Stimulated activated CD4-positive, alpha-beta T cell treated with anti-CD3 and anti-CD28 coated beads, Interleukin-12 subunit alpha, Interleukin-12 subunit beta, amount 100 ng/mL, for 48 hours (primary cell): Measurements from ENCODE around the gene TUBB3.
A peak's percentile ranks its signal among the peaks of the same experiment; 100 is the strongest.
"Not testable (repeated sequence)": the region's sequence is repeated elsewhere in the genome, so short reads cannot be mapped to it uniquely, and the experiment has no call there.

ENCODE experiments used
- DNase-seq, 3 donors: peaks; one replicate each; pipeline ENCODE4 v3.0.0-alpha.2; 2020; ENCODE audit warnings: low read depth in 2 of 3, low spot score in 1 of 3

The TUBB3 gene

GRCh38 chr16:89900885-89901284, 22.3 kb upstream of the TUBB3 start:
- no peak for DNase-seq

DNA sequence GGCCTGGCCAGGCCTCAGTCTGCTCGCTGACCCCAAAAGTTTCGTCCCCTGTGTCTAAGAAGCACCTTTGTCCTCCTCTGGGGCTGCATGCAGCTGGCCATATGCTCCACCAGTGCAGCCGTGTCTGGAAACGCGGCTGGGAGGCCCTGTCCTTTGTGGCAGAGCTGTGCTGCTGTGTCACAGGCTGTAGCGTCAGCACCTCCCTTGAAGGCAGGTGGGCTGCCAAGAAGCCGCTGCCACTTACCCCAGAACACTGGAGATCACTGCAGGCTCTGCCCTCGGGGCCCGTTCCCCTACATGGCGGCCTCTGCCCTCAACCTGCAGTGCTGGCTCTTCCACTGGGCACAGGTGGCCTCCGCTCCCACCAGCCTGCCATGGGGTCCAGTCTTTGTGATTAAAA, 20.2 kb upstream of the TUBB3 start:
- DNase-seq = no peak

DNA sequence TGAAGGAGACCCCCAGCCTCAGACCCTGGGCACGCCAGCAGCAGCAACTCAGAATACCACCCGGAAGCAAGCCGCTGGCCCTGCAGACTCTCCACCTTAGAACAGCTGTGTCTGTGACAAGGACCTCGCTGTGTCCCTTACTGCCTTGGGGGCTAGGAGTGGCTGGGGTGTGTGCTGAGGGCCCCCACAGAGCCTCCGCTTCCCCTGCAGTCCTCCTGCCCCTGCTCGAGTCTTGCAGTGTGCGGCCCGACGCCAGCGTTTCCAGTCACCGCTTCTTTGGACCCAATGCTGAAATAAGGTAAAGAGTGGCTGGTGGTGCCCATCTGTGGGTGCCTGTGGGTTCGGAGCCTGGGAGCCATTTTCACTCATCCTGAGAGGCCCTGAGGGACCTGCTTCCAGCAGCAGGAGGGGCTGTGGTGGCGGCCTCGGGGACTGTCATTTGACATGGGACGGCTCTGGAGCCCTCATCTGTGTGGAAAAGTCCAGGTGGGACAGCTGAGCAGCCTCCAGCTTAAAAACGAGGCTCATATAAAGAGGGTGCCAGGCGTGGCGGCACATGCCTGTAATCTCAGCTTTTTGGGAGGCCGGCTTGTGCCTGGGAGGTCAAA, 19.1 kb upstream of the TUBB3 start:
- DNase-seq = no peak

DNA sequence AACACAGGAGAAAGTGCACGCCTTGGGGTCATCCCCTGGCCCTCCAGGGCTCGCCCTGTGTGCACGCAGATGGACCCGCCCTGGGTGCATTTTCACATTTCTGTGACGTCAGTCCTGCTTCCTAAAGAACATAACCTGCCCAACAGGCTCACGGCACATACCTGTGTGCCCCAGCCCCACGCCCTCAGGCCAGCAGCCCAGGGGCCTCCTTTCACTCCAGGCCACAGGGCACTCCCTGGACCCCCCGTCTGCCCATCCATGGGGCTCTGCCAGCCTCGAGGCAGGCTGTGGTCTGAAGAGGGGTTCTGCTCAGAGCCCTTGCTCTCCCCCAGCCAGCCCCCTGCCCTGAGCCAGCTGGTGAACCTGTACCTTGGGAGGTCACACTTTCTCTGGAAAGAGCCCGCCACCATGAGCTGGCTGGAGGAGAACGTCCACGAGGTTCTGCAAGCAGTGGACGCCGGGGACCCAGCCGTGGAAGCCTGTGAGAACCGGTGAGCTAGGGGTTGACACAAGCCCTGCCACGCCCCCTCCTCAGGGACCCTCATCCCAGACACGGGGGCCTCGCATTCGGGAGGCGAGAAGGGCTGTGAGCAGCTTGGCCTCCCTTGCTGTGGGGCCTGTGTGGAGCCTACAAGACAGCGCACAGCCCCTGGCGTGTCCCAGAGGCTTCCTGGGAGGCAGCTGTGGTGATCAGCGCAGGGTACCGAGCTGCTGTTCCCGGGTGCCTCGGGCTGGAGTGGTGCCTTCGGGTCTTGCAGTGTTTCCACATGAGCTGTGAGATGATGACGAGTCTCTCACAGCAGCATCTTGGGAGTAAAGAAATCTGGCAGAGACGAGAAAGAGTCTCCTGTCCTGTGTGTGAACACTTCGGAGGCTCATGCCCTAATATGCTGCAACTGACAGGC, 18.3 kb upstream of the TUBB3 start:
- no peak for DNase-seq

GRCh38 chr16:89905511-89906139, 17.5 kb upstream of the TUBB3 start:
- DNase-seq = no peak

GRCh38 chr16:89906140-89907025, 16.8 kb upstream of the TUBB3 start:
- DNase-seq = no peak

GRCh38 chr16:89907055-89907814, 15.9 kb upstream of the TUBB3 start:
- no peak for DNase-seq

DNA sequence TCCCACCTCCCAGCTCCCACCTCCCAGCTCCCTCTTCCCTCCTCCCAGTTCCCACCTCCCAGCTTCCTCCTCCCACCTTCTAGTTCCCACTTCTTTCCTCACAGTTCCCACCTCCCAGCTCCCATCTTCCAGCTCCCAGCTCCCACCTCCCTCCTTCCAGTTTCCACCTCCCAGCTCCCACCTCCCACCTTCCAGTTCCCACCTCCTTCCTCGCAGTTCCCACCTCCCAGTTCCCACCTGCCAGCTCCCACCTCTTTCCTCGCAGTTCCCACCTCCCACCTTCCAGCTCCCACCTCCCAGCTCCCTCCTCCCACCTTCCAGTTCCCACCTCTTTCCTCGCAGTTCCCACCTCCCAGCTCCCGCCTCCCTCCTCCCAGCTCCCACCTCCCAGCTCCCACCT, 14.9 kb upstream of the TUBB3 start:
- DNase-seq = no peak

- peak; percentile 46 to 59 (median 55) for DNase-seq
Measured at GRCh38 chr16:89909777-89910716, 13.1 kb upstream of the TUBB3 start.

- DNase-seq = no peak
Measured at GRCh38 chr16:89910717-89911354, 12.3 kb upstream of the TUBB3 start.

DNA sequence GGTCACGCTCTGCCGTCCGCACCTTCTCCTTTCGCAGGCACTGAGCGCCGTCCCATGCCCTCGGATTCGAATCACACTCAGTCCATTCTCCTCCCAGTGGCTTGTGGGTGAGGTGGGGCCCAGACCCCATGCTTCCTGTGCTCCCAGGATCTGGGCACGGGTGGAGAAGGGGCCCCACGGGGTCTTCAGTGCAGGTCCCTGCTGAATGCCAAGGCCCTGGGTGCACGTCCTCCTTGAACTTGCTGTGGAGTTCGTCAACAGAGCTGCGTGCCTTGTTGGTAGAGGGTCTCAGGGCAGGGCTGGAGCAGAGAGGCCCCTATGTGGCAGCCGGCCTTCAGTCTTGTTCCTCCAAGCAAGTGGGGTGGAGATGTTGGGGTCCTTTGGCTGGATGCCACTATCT, 11.8 kb upstream of the TUBB3 start:
- no peak for DNase-seq

DNA sequence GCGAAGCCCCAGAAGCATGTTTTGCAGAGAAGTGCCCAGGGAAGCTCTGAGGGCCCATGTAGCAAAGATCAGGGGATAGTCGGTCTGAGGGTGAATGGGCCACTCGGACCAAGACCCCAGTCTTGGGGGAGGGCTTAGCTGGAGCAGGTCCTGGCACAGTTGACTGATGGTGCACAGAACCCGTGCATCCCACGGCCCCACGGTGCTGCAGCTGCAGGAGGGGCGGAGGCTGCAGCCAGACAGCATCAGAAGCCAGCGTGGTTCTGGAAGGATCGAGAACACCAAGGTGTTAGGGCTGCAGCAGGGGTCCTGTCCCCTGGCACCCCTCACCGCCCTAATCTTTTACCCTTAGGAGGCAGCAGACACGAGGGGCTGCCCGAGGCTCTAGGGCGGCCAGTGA, 11.0 kb upstream of the TUBB3 start:
- no peak for DNase-seq

DNA sequence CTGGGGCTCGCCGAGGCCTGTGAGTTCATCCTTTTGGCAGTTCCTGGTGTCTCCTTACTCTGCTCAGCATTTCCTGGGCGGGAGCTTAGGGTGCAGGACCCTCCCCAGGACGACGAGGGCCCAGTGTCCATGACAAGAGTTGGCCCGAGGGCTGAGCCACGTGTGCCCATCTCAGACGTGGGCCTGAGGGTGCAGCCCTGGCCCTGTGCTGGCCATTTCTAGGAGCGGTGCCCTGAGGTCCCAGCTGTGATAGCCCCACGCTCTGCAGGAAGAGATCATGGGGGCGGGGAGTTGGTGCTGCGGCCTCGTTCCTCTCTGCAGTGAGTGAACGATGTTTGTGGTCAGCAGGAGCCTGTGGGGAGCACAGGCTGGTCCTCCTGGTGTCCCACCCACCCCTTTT, 10.5 kb upstream of the TUBB3 start:
- no peak for DNase-seq

DNA sequence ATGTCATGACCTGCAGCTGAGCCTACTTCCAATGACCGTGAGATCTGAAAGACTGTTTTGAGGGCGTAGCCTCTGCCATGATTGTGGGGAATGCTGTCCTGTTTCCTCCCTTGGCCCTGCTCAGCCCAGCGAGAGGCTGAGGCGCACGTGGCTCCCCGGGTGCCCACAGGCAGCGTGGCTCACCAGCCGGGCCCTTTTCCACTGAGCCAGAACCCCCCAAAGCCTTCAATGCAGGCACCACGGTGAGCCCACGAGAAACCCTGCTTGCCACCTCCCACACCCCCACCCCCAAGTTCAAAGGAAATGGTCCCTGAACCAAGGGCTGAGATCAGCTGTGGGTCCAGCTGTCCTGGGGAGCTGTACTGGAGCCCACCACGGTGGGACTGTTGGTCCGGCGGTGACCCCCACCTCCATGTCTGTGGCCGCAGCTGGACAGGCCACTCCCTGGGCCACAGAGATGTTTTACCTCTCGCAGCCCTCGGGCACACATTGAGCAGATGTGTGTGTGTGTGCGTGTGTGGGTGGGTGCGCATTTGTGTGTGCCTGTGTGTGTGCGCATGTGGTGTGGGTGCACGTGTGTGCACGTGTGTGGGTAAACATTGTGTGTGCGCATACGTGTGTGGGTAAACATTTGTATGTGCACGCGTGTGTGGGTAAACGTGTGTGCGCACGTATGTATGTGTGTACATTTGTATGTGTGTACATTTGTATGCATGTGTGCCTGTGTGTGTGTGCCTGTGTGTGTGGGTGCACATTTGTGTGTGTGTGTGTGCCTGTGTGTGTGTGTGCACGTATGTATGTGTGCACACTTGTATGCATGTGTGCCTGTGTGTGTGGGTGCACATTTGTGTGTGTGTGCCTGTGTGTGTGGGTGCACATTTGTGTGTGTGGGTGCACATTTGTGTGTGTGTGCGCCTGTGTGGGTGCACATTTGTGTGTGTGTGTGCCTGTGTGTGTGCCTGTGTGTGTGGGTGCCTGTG, 9.4 kb upstream of the TUBB3 start:
- no peak for DNase-seq

GRCh38 chr16:89914642-89915285, 8.4 kb upstream of the TUBB3 start:
- not testable (repeated sequence) for DNase-seq

GRCh38 chr16:89915303-89916232, 7.6 kb upstream of the TUBB3 start:
- DNase-seq = no peak
